Thyroid gland (tissue), 4 donors: Measurements from ENCODE around the gene RIMBP2.

Experiments used
- CTCF ChIP-seq, 6 experiments: fragments of 200-600 bp in 3 of 6; fragments of 450-650 bp in 3 of 6; sonication (generic) in 3 of 6; IDR thresholded peaks; one replicate each; pipeline ENCODE4 v1.5.1; 2016 to 2019; ENCODE audit warnings: antibody characterized with exemption in 6 of 6, mild to moderate bottlenecking in 2 of 6, inconsistent platforms in 1 of 6, moderate library complexity in 1 of 6
- POLR2A ChIP-seq, 2 donors: fragments of 450-650 bp; IDR thresholded peaks; one replicate each; pipeline ENCODE4 v1.6.1; 2017; ENCODE audit warnings: antibody characterized with exemption in 2 of 2, mild to moderate bottlenecking in 2 of 2, moderate library complexity in 1 of 2

GRCh38 chr12:130506844-130507243, 209.3 kb downstream of the RIMBP2 start:
- TF ChIP-seq CTCF (IDR thresholded peaks at IDR 0.05) (no peak), POLR2A (IDR thresholded peaks at IDR 0.05) (no peak)
